ENCODE results near the gene TMEM219. TPM values are rescaled to one million over a fixed set of nuclear protein-coding genes. Genes with fewer than 3 reads are reported as not detected.
A peak's percentile ranks its signal among the peaks of the same experiment; 100 is the strongest.

The TMEM219 gene
- total and polyA plus RNA-seq, 2 donors (not counting 1 experiment from before 2014, with no cell fraction given) = 79.4 to 100 TPM

- peak within 1 kb of the TSS; percentile 78 for H3K9ac ChIP-seq (ENCODE audit: insufficient read depth, low read length)
- H3K9me3 ChIP-seq (ENCODE audit: control insufficient read depth, insufficient read depth, low read depth, low read length) = no peaks in the 10 kb centered on the region
- peak within 1 kb of the TSS; percentile 89 to 98 (median 96) for H3K4me3 ChIP-seq (replicated peaks in 1 of 4; ENCODE audit: control extremely low read depth in 1 of 4, insufficient read depth in 1 of 4, low read depth in 3 of 4, low read length in 4 of 4)
- H3K4me1 ChIP-seq (ENCODE audit: control insufficient read depth, extremely low read depth, insufficient read depth, low read length) = peaks cover 9% of the 10 kb centered on the region
- peak within 1 kb of the TSS; percentile 95 for H3K4me2 ChIP-seq (ENCODE audit: extremely low read depth, insufficient read depth, low read length)
- H3K36me3 ChIP-seq (ENCODE audit: control insufficient read depth, insufficient read depth, low read length) = peaks cover 8% of the 10 kb centered on the region
- H4K20me1 ChIP-seq (ENCODE audit: control insufficient read depth, extremely low read depth, insufficient read depth, low read length) = peaks cover 3% of the 10 kb centered on the region
- peaks cover 48% of the 10 kb centered on the region for H3K79me2 ChIP-seq (ENCODE audit: control insufficient read depth, insufficient read depth, low read length)
- no peaks in the 10 kb centered on the region for H3K27me3 ChIP-seq (ENCODE audit: control insufficient read depth, insufficient read depth, low read length)
- peak within 1 kb of the TSS; percentile 84 for H2AFZ ChIP-seq (ENCODE audit: low read length)
- H3K27ac ChIP-seq (ENCODE audit: insufficient read depth, low read length) = peak within 1 kb of the TSS; percentile 83
- peak; percentile 99 for DNase-seq (ENCODE audit: low read depth in 2 of 2)
- no peak for TF ChIP-seq EZH2 (IDR thresholded peaks at IDR 0.05; ENCODE audit: low read length, missing control alignments)
- TF ChIP-seq, protein P1, sequence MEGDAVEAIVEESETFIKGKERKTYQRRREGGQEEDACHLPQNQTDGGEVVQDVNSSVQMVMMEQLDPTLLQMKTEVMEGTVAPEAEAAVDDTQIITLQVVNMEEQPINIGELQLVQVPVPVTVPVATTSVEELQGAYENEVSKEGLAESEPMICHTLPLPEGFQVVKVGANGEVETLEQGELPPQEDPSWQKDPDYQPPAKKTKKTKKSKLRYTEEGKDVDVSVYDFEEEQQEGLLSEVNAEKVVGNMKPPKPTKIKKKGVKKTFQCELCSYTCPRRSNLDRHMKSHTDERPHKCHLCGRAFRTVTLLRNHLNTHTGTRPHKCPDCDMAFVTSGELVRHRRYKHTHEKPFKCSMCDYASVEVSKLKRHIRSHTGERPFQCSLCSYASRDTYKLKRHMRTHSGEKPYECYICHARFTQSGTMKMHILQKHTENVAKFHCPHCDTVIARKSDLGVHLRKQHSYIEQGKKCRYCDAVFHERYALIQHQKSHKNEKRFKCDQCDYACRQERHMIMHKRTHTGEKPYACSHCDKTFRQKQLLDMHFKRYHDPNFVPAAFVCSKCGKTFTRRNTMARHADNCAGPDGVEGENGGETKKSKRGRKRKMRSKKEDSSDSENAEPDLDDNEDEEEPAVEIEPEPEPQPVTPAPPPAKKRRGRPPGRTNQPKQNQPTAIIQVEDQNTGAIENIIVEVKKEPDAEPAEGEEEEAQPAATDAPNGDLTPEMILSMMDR (conservative IDR thresholded peaks at IDR 0.05 in 1 of 2, IDR thresholded peaks at IDR 0.05 in 1 of 2; ENCODE audit: low read depth in 1 of 2, low read length in 2 of 2) = no peak
Measured at GRCh38 chr16:29973384-29974246, 11.7 kb downstream of the TMEM219 start, which contains the start of gene TAOK2. TSS of gene TAOK2 (plus strand) at chr16:29973868. CDS start at chr16:29977773, 3,905 bp downstream.

DNA sequence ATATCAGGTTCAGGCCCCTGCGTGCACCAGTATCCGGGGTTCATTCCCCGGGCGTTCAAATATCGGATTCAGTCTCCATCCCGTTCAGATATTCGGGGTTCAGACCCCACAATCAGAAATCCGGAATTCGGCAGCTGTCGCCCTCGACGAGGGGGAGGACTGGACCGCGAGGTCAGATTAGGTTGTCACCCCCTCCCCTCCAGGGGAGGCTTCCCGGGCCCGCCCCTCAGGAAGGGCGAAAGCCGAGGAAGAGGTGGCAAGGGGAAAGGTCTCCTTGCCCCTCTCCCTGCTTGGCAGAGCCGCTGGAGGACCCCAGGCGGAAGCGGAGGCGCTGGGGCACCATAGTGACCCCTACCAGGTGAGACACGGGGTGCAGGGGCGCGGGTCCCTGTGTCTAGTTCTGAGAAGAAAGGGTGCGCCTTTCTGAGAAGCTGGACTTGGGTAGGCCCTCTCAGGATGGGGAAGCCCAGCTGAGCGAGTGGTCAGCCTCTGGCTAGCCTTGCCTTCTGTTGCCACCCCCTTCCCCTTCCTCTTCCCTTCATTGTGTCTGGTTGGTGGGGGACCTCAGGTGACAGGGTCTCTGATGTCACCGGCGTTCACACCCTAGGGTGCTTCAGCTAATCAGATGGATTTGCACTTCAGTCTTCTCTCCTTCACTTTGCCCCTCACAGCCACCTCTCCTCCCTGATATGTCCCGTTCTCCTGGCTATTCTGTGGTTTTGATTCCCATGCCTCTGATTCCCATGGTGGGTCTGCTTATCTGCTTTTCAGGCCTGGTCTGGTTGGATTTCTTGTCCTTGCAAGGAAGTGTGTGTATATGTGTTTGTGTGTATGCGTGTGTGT lies 12.6 kb downstream of the TMEM219 start:
- Histone ChIP-seq H3K36me3 (ENCODE audit: control insufficient read depth, insufficient read depth, low read length) (peaks cover 13% of the 10 kb centered on the region), H3K79me2 (ENCODE audit: control insufficient read depth, insufficient read depth, low read length) (peaks cover 48% of the 10 kb centered on the region), H3K27ac (ENCODE audit: insufficient read depth, low read length) (peak overlapping the region; percentile 83), H3K27me3 (ENCODE audit: control insufficient read depth, insufficient read depth, low read length) (no peaks in the 10 kb centered on the region), H3K4me2 (ENCODE audit: extremely low read depth, insufficient read depth, low read length) (peak overlapping the region; percentile 95), H3K9ac (ENCODE audit: insufficient read depth, low read length) (peak overlapping the region; percentile 78), H3K9me3 (ENCODE audit: control insufficient read depth, insufficient read depth, low read depth, low read length) (no peaks in the 10 kb centered on the region), H3K4me1 (ENCODE audit: control insufficient read depth, extremely low read depth, insufficient read depth, low read length) (peaks cover 9% of the 10 kb centered on the region), H4K20me1 (ENCODE audit: control insufficient read depth, extremely low read depth, insufficient read depth, low read length) (peaks cover 3% of the 10 kb centered on the region), H3K4me3 (replicated peaks in 1 of 4; ENCODE audit: control extremely low read depth in 1 of 4, insufficient read depth in 1 of 4, low read depth in 3 of 4, low read length in 4 of 4) (peak overlapping the region; percentile 89 to 98 (median 96)), H2AFZ (ENCODE audit: low read length) (no peak overlapping the region)
- TF ChIP-seq EZH2 (IDR thresholded peaks at IDR 0.05; ENCODE audit: low read length, missing control alignments) = no peak
- TF ChIP-seq, protein P1 (conservative IDR thresholded peaks at IDR 0.05 in 1 of 2, IDR thresholded peaks at IDR 0.05 in 1 of 2; ENCODE audit: low read depth in 1 of 2, low read length in 2 of 2) = no peak
- peak in 1 of 2 donors; percentile 23 for DNase-seq (ENCODE audit: low read depth in 2 of 2)

- H2AFZ ChIP-seq (ENCODE audit: low read length) = no peak overlapping the region
- peak overlapping the region; percentile 95 for H3K4me2 ChIP-seq (ENCODE audit: extremely low read depth, insufficient read depth, low read length)
- no peak for TF ChIP-seq EZH2 (IDR thresholded peaks at IDR 0.05; ENCODE audit: low read length, missing control alignments)
- TF ChIP-seq, protein P1 (conservative IDR thresholded peaks at IDR 0.05 in 1 of 2, IDR thresholded peaks at IDR 0.05 in 1 of 2; ENCODE audit: low read depth in 1 of 2, low read length in 2 of 2) = no peak
- DNase-seq (ENCODE audit: low read depth in 2 of 2) = no peak
- no peaks in the 10 kb centered on the region for H3K9me3 ChIP-seq (ENCODE audit: control insufficient read depth, insufficient read depth, low read depth, low read length)
- H3K9ac ChIP-seq (ENCODE audit: insufficient read depth, low read length) = no peak overlapping the region
- H3K4me1 ChIP-seq (ENCODE audit: control insufficient read depth, extremely low read depth, insufficient read depth, low read length) = peaks cover 9% of the 10 kb centered on the region
- H3K79me2 ChIP-seq (ENCODE audit: control insufficient read depth, insufficient read depth, low read length) = peaks cover 48% of the 10 kb centered on the region
- peaks cover 3% of the 10 kb centered on the region for H4K20me1 ChIP-seq (ENCODE audit: control insufficient read depth, extremely low read depth, insufficient read depth, low read length)
- peak overlapping the region; percentile 89 to 98 (median 96) for H3K4me3 ChIP-seq (replicated peaks in 1 of 4; ENCODE audit: control extremely low read depth in 1 of 4, insufficient read depth in 1 of 4, low read depth in 3 of 4, low read length in 4 of 4)
- no peaks in the 10 kb centered on the region for H3K27me3 ChIP-seq (ENCODE audit: control insufficient read depth, insufficient read depth, low read length)
- peak overlapping the region; percentile 83 for H3K27ac ChIP-seq (ENCODE audit: insufficient read depth, low read length)
- peaks cover 18% of the 10 kb centered on the region for H3K36me3 ChIP-seq (ENCODE audit: control insufficient read depth, insufficient read depth, low read length)
Measured at GRCh38 chr16:29975134-29975538, 13.3 kb downstream of the TMEM219 start.
